ENCODE results near the gene SH2D1B.

DNA sequence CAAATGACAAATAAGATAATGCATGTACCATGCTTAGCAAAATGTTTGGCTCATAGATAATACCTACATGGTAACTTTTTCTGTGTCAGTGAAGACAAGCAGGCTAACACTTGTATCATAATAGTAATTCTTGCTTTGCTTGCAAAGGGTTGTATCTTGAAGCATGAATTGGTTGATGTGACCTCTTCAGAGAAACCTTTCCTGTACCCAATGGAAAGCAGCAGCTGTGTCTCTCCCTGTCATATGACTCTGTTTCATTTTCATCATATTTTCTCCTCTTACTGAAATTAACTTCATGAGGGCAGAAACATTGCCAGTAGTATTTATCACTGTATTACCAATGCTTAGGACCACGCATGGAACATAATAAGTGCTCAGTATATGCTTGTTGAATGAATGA lies 4.4 kb downstream of the SH2D1B start:
- TF ChIP-seq, protein P1, sequence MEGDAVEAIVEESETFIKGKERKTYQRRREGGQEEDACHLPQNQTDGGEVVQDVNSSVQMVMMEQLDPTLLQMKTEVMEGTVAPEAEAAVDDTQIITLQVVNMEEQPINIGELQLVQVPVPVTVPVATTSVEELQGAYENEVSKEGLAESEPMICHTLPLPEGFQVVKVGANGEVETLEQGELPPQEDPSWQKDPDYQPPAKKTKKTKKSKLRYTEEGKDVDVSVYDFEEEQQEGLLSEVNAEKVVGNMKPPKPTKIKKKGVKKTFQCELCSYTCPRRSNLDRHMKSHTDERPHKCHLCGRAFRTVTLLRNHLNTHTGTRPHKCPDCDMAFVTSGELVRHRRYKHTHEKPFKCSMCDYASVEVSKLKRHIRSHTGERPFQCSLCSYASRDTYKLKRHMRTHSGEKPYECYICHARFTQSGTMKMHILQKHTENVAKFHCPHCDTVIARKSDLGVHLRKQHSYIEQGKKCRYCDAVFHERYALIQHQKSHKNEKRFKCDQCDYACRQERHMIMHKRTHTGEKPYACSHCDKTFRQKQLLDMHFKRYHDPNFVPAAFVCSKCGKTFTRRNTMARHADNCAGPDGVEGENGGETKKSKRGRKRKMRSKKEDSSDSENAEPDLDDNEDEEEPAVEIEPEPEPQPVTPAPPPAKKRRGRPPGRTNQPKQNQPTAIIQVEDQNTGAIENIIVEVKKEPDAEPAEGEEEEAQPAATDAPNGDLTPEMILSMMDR (IDR thresholded peaks at IDR 0.05; ENCODE audit: insufficient read depth, low read depth, low read length): no peak
- TF ChIP-seq EZH2 (IDR thresholded peaks at IDR 0.05; ENCODE audit: insufficient read depth, low read length): no peak

All from astrocyte (in vitro differentiated cells and primary cell).